ENCODE measurements around the gene SERPINA6.
"Not testable (repeated sequence)": the region's sequence is repeated elsewhere in the genome, so short reads cannot be mapped to it uniquely, and the experiment has no call there.

Gene SERPINA6

GRCh38 chr14:94320243-94320642, 2.9 kb downstream of the SERPINA6 start:
- DNase-seq = no peak

- DNase-seq = no peak
Observed at GRCh38 chr14:94317259-94317658, 5.9 kb downstream of the SERPINA6 start.

GRCh38 chr14:94316692-94317091, 6.4 kb downstream of the SERPINA6 start:
- DNase-seq = no peak

- DNase-seq = no peak
Observed at GRCh38 chr14:94314890-94315289, 8.2 kb downstream of the SERPINA6 start.

GRCh38 chr14:94313991-94314655, 9.0 kb downstream of the SERPINA6 start:
- DNase-seq = no peak

GRCh38 chr14:94312481-94313246, 10.5 kb downstream of the SERPINA6 start:
- no peak for DNase-seq

GRCh38 chr14:94310248-94310647, 12.9 kb downstream of the SERPINA6 start:
- DNase-seq = no peak

- DNase-seq = no peak
Observed at GRCh38 chr14:94309721-94310120, 13.4 kb downstream of the SERPINA6 start.

- DNase-seq = no peak
Observed at GRCh38 chr14:94307410-94307992, 15.6 kb downstream of the SERPINA6 start.

GRCh38 chr14:94306047-94306978, 16.8 kb downstream of the SERPINA6 start:
- DNase-seq = no peak

GRCh38 chr14:94305620-94306019, 17.5 kb downstream of the SERPINA6 start:
- no peak for DNase-seq

GRCh38 chr14:94304243-94304642, 18.9 kb downstream of the SERPINA6 start:
- no peak for DNase-seq

- no peak for DNase-seq
Observed at GRCh38 chr14:94303111-94303510, 20.0 kb downstream of the SERPINA6 start.

- no peak for DNase-seq
Observed at GRCh38 chr14:94298130-94298529, 25.0 kb downstream of the SERPINA6 start.

GRCh38 chr14:94296181-94296545, 27.0 kb downstream of the SERPINA6 start:
- not testable (repeated sequence) for DNase-seq

- no peak for DNase-seq
Observed at GRCh38 chr14:94295360-94296180, 27.6 kb downstream of the SERPINA6 start.

- no peak for DNase-seq
Observed at GRCh38 chr14:94293578-94293924, 29.6 kb downstream of the SERPINA6 start.

- no peak for DNase-seq
Observed at GRCh38 chr14:94292872-94293577, 30.1 kb downstream of the SERPINA6 start, which contains the start of gene SERPINA10. TSS of gene SERPINA10 (minus strand) at chr14:94293268. CDS start at chr14:94290593, 2,675 bp downstream.

GRCh38 chr14:94292526-94292871, 30.6 kb downstream of the SERPINA6 start:
- DNase-seq = no peak

GRCh38 chr14:94291906-94292525, 31.1 kb downstream of the SERPINA6 start:
- no peak for DNase-seq

Measured in femur (tissue), 1 donor.